Astrocyte of the cerebellum (primary cell): ENCODE measurements around the gene FAM76A.

Experiments
- DNase-seq: peaks from one replicate; pipeline ENCODE4 v3.0.0-alpha.2; 2011; ENCODE audit warnings: low read depth
- H3K4me3 ChIP-seq: 2 replicates; pipeline ENCODE4 v1.5.1; 2011; ENCODE audit warnings: mild to moderate bottlenecking, low read depth, low read length, moderate library complexity
- CTCF ChIP-seq: IDR thresholded peaks from 2 replicates; pipeline ENCODE4 v1.5.1; 2012; ENCODE audit warnings: low read length, low read depth, moderate library complexity, mild to moderate bottlenecking; ENCODE audit errors: missing control alignments
- in situ Hi-C: cut with HindIII; loops from 2 replicates; pipeline ENCODE4 v1.10.0; 2017; ENCODE audit warnings: low sequenced_read_pairs

The FAM76A gene

GRCh38 chr1:27778056-27778455, 52.3 kb downstream of the FAM76A start:
- TF ChIP-seq CTCF, result no peak
- no peak overlapping the region for H3K4me3 ChIP-seq
- DNase-seq, result no peak
- in situ Hi-C loops, result no loop called here

- H3K4me3 ChIP-seq, result no peak overlapping the region
- TF ChIP-seq CTCF, result no peak
- DNase-seq, result no peak
- in situ Hi-C loops, result no loop called here
These were observed 53.4 kb downstream of the FAM76A start for GRCh38 chr1:27779122-27779521.

- in situ Hi-C loops, result no loop called here
- no peak overlapping the region for H3K4me3 ChIP-seq
- DNase-seq, result no peak
- no peak for TF ChIP-seq CTCF
These were observed 57.2 kb downstream of the FAM76A start for GRCh38 chr1:27782950-27783349.

GRCh38 chr1:27784700-27785099, 58.9 kb downstream of the FAM76A start:
- no peak for DNase-seq
- in situ Hi-C loops, result no loop called here
- no peak overlapping the region for H3K4me3 ChIP-seq
- no peak for TF ChIP-seq CTCF

GRCh38 chr1:27785781-27786455, 60.2 kb downstream of the FAM76A start:
- in situ Hi-C loops, result no loop called here
- DNase-seq, result no peak
- no peak for TF ChIP-seq CTCF
- H3K4me3 ChIP-seq, result no peak overlapping the region

- DNase-seq, result peak; percentile 11
- in situ Hi-C loops, result no loop called here
These were observed 62.1 kb downstream of the FAM76A start for GRCh38 chr1:27787895-27788294.

More at GRCh38 chr1:27787895-27788294, 62.1 kb downstream of the FAM76A start:
- TF ChIP-seq CTCF, result no peak
- no peak overlapping the region for H3K4me3 ChIP-seq
